H9 (cell line): ENCODE results near the gene LGALS7. TPM values are rescaled to one million over a fixed set of nuclear protein-coding genes. Genes with fewer than 3 reads are reported as not detected.

Experiments
- DNase-seq: peaks from one replicate; pipeline ENCODE4 v3.0.0-alpha.2; 2017
- H2AFZ ChIP-seq: one replicate; pipeline ENCODE4 v1.6.1; 2013; ENCODE audit warnings: mild to moderate bottlenecking, low read length, control low read depth, moderate library complexity
- H2AK5ac ChIP-seq: 2 replicates; pipeline ENCODE4 v1.6.1; 2013; ENCODE audit warnings: low read length, control low read depth, mixed read lengths; ENCODE audit not compliant: insufficient read length
- H2BK120ac ChIP-seq: one replicate; pipeline ENCODE4 v1.6.1; 2013; ENCODE audit warnings: low read depth, mild to moderate bottlenecking, low read length, control low read depth, inconsistent platforms; ENCODE audit not compliant: poor library complexity, severe bottlenecking
- H2BK12ac ChIP-seq: 2 replicates; pipeline ENCODE4 v1.6.1; 2013; ENCODE audit warnings: low read length, control low read depth, mixed read lengths, low read depth; ENCODE audit not compliant: insufficient read length
- H2BK15ac ChIP-seq: 2 replicates; pipeline ENCODE4 v1.6.1; 2013; ENCODE audit warnings: low read depth, low read length, control low read depth
- H2BK20ac ChIP-seq: one replicate; pipeline ENCODE4 v1.6.1; 2013; ENCODE audit warnings: low read depth, mild to moderate bottlenecking, low read length, control low read depth, inconsistent platforms; ENCODE audit not compliant: poor library complexity, severe bottlenecking
- H2BK5ac ChIP-seq: 2 replicates; pipeline ENCODE4 v1.6.1; 2013; ENCODE audit warnings: low read length, control low read depth, mixed read lengths; ENCODE audit not compliant: insufficient read length
- H3K14ac ChIP-seq: 2 replicates; pipeline ENCODE4 v1.6.1; 2013; ENCODE audit warnings: low read length, control low read depth; ENCODE audit not compliant: insufficient read depth
- H3K18ac ChIP-seq: 2 replicates; pipeline ENCODE4 v1.6.1; 2013; ENCODE audit warnings: low read depth, mild to moderate bottlenecking, mixed read lengths, low read length, control low read depth; ENCODE audit not compliant: insufficient read length
- H3K23ac ChIP-seq: 2 replicates; pipeline ENCODE4 v1.6.1; 2013; ENCODE audit warnings: low read length, control low read depth, mixed read lengths, low read depth; ENCODE audit not compliant: insufficient read length
- H3K23me2 ChIP-seq: 2 replicates; pipeline ENCODE4 v1.6.1; 2013; ENCODE audit warnings: low read depth, mild to moderate bottlenecking, mixed read lengths, low read length, control low read depth; ENCODE audit not compliant: insufficient read length, poor library complexity, severe bottlenecking
- H3K27ac ChIP-seq: 2 replicates; pipeline ENCODE4 v1.5.1; 2013; ENCODE audit warnings: low read length, control low read depth, mixed read lengths, low read depth; ENCODE audit not compliant: insufficient read length
- H3K27me3 ChIP-seq: 2 replicates; pipeline ENCODE4 v1.6.1; 2013; ENCODE audit warnings: low read length, control low read depth, inconsistent platforms; ENCODE audit not compliant: insufficient read depth
- H3K4ac ChIP-seq: 2 replicates; pipeline ENCODE4 v1.6.1; 2013; ENCODE audit warnings: low read depth, mild to moderate bottlenecking, control low read depth, inconsistent platforms, low read length, moderate library complexity
- H3K4me1 ChIP-seq: 2 replicates; pipeline ENCODE4 v1.6.1; 2013; ENCODE audit warnings: low read length, control low read depth, inconsistent platforms; ENCODE audit not compliant: insufficient read depth
- H3K4me2 ChIP-seq: 2 replicates; pipeline ENCODE4 v1.6.1; 2013; ENCODE audit warnings: low read length, control low read depth, mixed read lengths; ENCODE audit not compliant: insufficient read length, insufficient read depth
- H3K56ac ChIP-seq: 2 replicates; pipeline ENCODE4 v1.6.1; 2013; ENCODE audit warnings: low read depth, mild to moderate bottlenecking, mixed read lengths, low read length, control low read depth; ENCODE audit not compliant: insufficient read length
- H3K79me1 ChIP-seq: 2 replicates; pipeline ENCODE4 v1.6.1; 2013; ENCODE audit warnings: low read depth, mild to moderate bottlenecking, moderate library complexity, low read length, control low read depth, inconsistent platforms; ENCODE audit not compliant: insufficient read depth, poor library complexity, severe bottlenecking
- H3K79me2 ChIP-seq: 2 replicates; pipeline ENCODE4 v1.6.1; 2013; ENCODE audit warnings: low read length, control low read depth, inconsistent platforms; ENCODE audit not compliant: insufficient read depth
- H3K9ac ChIP-seq: 2 replicates; pipeline ENCODE4 v1.6.1; 2013; ENCODE audit warnings: low read length, control low read depth, mixed read lengths; ENCODE audit not compliant: insufficient read length; ENCODE audit errors: extremely low read depth
- H3K9me3 ChIP-seq: one replicate; pipeline ENCODE4 v1.6.1; 2013; ENCODE audit warnings: low read depth, low read length, inconsistent platforms; ENCODE audit not compliant: control insufficient read depth
- H3T11ph ChIP-seq: one replicate; pipeline ENCODE4 v1.6.1; 2013; ENCODE audit warnings: mild to moderate bottlenecking, low read length, control low read depth, inconsistent platforms
- H4K20me1 ChIP-seq: one replicate; pipeline ENCODE4 v1.6.1; 2013; ENCODE audit not compliant: control insufficient read depth, insufficient read length, insufficient read depth
- H4K5ac ChIP-seq: 2 replicates; pipeline ENCODE4 v1.6.1; 2013; ENCODE audit warnings: low read depth, mild to moderate bottlenecking, mixed read lengths, low read length, control low read depth; ENCODE audit not compliant: insufficient read length
- H4K8ac ChIP-seq: replicated peaks from 2 replicates; pipeline ENCODE4 v1.6.1; 2013; ENCODE audit warnings: low read length, control low read depth, mixed read lengths, low read depth; ENCODE audit not compliant: insufficient read length
- H4K91ac ChIP-seq: 2 replicates; pipeline ENCODE4 v1.6.1; 2013; ENCODE audit warnings: low read depth, mild to moderate bottlenecking, moderate library complexity, mixed read lengths, low read length, control low read depth; ENCODE audit not compliant: insufficient read length
- H3K27ac Mint-ChIP-seq, 3 experiments: 2 replicates in 2 of 3; 3 replicates in 1 of 3; pipeline ENCODE4 v1.8.0; 2020 to 2021; ENCODE audit warnings: mixed read lengths in 3 of 3, mild to moderate bottlenecking in 1 of 3, moderate library complexity in 1 of 3
- H3K27me3 Mint-ChIP-seq: 2 replicates; pipeline ENCODE4 v1.8.0; 2021; ENCODE audit warnings: low read depth, mild to moderate bottlenecking, moderate library complexity, mixed read lengths
- H3K36me3 Mint-ChIP-seq, 3 experiments: 2 replicates in 2 of 3; 3 replicates in 1 of 3; pipeline ENCODE4 v1.8.0; 2020 to 2021; ENCODE audit warnings: low read depth in 3 of 3, mixed read lengths in 3 of 3; ENCODE audit not compliant: insufficient read depth in 1 of 3
- H3K4me1 Mint-ChIP-seq, 2 experiments: 2 replicates each; pipeline ENCODE4 v1.8.0; 2020; ENCODE audit warnings: mixed read lengths in 2 of 2
- H3K4me3 Mint-ChIP-seq, 2 experiments: 2 replicates in 1 of 2; 3 replicates in 1 of 2; pipeline ENCODE4 v1.8.0; 2020 to 2021; ENCODE audit warnings: mild to moderate bottlenecking in 2 of 2, mixed read lengths in 2 of 2, moderate library complexity in 1 of 2
- H3K9me3 Mint-ChIP-seq, 2 experiments: 2 replicates in 1 of 2; 3 replicates in 1 of 2; pipeline ENCODE4 v1.8.0; 2020; ENCODE audit warnings: mild to moderate bottlenecking in 2 of 2, mixed read lengths in 2 of 2, moderate library complexity in 1 of 2
- WGBS: extraction: QIAGEN DNeasy Blood & Tissue Kit; methylation state at CpG from one replicate; pipeline ENCODE4 v1.1.7; 2013; ENCODE audit warnings: missing lambda C conversion rate, low lambda C conversion rate, mixed read lengths; ENCODE audit not compliant: insufficient read length; ENCODE audit errors: extremely low coverage; 5-methylcytosine and 5-hydroxymethylcytosine counted together
- total RNA-seq: library from RNA; stranded (reverse); gene quantifications from 2 replicates; pipeline ENCODE4 v1.2.1, GENCODE V29; 2021
- TF ChIP-seq, protein P1 (sequence below): fragments of 200-600 bp; sonication (generic); conservative IDR thresholded peaks from 3 replicates; pipeline ENCODE4 v1.8.0; 2021; ENCODE audit warnings: antibody characterized with exemption, mild to moderate bottlenecking

The LGALS7 gene
- total RNA-seq, 1 experiment from 2014 or later, result not detected

DNA sequence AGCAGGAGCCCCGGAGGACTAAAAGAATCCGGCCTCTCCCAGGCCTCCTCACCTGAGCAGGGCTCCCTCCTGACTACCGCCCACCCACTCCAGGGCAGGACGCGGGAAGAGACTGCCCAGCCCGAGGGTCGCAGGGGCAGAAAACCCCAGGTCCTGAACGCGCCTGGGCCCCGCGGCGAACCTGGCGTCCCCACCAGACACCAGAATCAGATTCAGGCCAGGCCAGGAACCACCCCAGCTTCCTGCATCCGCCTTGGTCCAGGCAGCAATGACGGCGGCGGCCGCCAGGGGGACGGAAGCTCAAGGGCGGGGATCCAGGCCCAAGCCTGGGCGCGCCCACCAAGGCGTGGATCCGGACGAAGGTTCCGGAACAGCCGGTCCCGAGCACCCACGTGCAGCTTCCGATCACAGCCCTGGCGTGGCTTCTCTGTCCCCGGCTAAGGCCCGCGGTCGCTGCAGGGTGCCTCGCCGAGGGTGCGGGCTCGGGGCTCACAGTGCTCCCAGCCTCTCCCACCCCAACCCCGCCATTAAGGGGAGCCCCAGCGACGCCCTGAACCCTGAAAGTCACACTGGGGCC, 3.6 kb downstream of the LGALS7 start:
- no peak overlapping the region for H4K91ac ChIP-seq
- no peaks in the 10 kb centered on the region for H4K20me1 ChIP-seq
- Mint-ChIP-seq H3K27ac (no peak overlapping the region), H3K36me3 (no peaks in the 10 kb centered on the region), H3K4me3 (peak overlapping the region in 1 of 2 experiments; percentile 1; a peak in 3 of 5 replicates), H3K9me3 (no peaks in the 10 kb centered on the region; a peak in 1 of 5 replicates), H3K4me1 (peaks cover 0 to 10% of the 10 kb centered on the region in 2 experiments; a peak in 2 of 4 replicates), H3K27me3 (peaks cover 7% of the 10 kb centered on the region; the same call in 1 of the 2 replicates)
- H2AFZ ChIP-seq, result peak overlapping the region; percentile 75
- H2BK120ac ChIP-seq, result no peak overlapping the region
- no peak overlapping the region for H2AK5ac ChIP-seq
- H3K9me3 ChIP-seq, result no peaks in the 10 kb centered on the region
- peak overlapping the region; percentile 67 for H2BK12ac ChIP-seq
- H3K4ac ChIP-seq, result no peak overlapping the region
- H2BK15ac ChIP-seq, result no peak overlapping the region
- no peak overlapping the region for H3T11ph ChIP-seq
- H3K27me3 ChIP-seq, result no peaks in the 10 kb centered on the region
- H3K27ac ChIP-seq, result no peak overlapping the region
- H3K23ac ChIP-seq, result no peak overlapping the region
- peaks cover 4% of the 10 kb centered on the region; the same call in 1 of the 2 replicates for H3K4me1 ChIP-seq
- no peaks in the 10 kb centered on the region for H3K79me2 ChIP-seq
- peak overlapping the region; percentile 84 for H4K8ac ChIP-seq
- TF ChIP-seq, protein P1, sequence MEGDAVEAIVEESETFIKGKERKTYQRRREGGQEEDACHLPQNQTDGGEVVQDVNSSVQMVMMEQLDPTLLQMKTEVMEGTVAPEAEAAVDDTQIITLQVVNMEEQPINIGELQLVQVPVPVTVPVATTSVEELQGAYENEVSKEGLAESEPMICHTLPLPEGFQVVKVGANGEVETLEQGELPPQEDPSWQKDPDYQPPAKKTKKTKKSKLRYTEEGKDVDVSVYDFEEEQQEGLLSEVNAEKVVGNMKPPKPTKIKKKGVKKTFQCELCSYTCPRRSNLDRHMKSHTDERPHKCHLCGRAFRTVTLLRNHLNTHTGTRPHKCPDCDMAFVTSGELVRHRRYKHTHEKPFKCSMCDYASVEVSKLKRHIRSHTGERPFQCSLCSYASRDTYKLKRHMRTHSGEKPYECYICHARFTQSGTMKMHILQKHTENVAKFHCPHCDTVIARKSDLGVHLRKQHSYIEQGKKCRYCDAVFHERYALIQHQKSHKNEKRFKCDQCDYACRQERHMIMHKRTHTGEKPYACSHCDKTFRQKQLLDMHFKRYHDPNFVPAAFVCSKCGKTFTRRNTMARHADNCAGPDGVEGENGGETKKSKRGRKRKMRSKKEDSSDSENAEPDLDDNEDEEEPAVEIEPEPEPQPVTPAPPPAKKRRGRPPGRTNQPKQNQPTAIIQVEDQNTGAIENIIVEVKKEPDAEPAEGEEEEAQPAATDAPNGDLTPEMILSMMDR, result peak; percentile 93
- H3K79me1 ChIP-seq, result no peaks in the 10 kb centered on the region
- WGBS, result no CpG with 5 or more reads among the region's 42 CpGs
- H3K4me2 ChIP-seq, result peak overlapping the region; percentile 17
- no peak overlapping the region for H2BK20ac ChIP-seq
- peak; percentile 85 for DNase-seq
- H2BK5ac ChIP-seq, result no peak overlapping the region
- no peak overlapping the region for H3K56ac ChIP-seq
- peak overlapping the region; percentile 85 for H3K14ac ChIP-seq
- H3K18ac ChIP-seq, result peak overlapping the region; percentile 96
- peaks cover 4% of the 10 kb centered on the region for H3K23me2 ChIP-seq
- no peak overlapping the region for H4K5ac ChIP-seq
- no peak overlapping the region for H3K9ac ChIP-seq
